Activated CD8-positive, alpha-beta memory T cell treated with anti-CD3 and anti-CD28 coated beads, Interleukin-2, amount 50 U/mL, for 1 hour (primary cell): ENCODE data around the gene ZNF148.

ENCODE experiments used
- DNase-seq: peaks from one replicate; pipeline ENCODE4 v3.0.0-alpha.2; 2020; ENCODE audit errors: extremely low read depth

ZNF148 gene

GRCh38 chr3:125229168-125229567 lies 146.0 kb downstream of the ZNF148 start:
- no peak for DNase-seq

GRCh38 chr3:125221831-125222230 lies 153.3 kb downstream of the ZNF148 start:
- DNase-seq: no peak

- no peak for DNase-seq
Observed at GRCh38 chr3:125220727-125221429, 154.2 kb downstream of the ZNF148 start.

GRCh38 chr3:125220183-125220582 lies 154.9 kb downstream of the ZNF148 start:
- no peak for DNase-seq

- DNase-seq: no peak
Observed at GRCh38 chr3:125219261-125219701, 155.8 kb downstream of the ZNF148 start.

GRCh38 chr3:125214738-125215137 lies 160.4 kb downstream of the ZNF148 start:
- DNase-seq: no peak

- DNase-seq: no peak
Observed at GRCh38 chr3:125213946-125214542, 161.1 kb downstream of the ZNF148 start.

GRCh38 chr3:125213364-125213755 lies 161.8 kb downstream of the ZNF148 start:
- no peak for DNase-seq

- DNase-seq: no peak
Observed at GRCh38 chr3:125212509-125213363, 162.4 kb downstream of the ZNF148 start, which contains the start of gene SLC12A8. Gene SLC12A8, minus strand, starts transcription at chr3:125212748. Its CDS starts 1,399 bp downstream, at chr3:125211349.

- DNase-seq: no peak
Observed at GRCh38 chr3:125212091-125212508, 163.0 kb downstream of the ZNF148 start.

- no peak for DNase-seq
Observed at GRCh38 chr3:125211523-125212090, 163.5 kb downstream of the ZNF148 start.

GRCh38 chr3:125207949-125208568 lies 167.1 kb downstream of the ZNF148 start:
- DNase-seq: no peak

- DNase-seq: no peak
Observed at GRCh38 chr3:125207507-125207906, 167.6 kb downstream of the ZNF148 start.

- no peak for DNase-seq
Observed at GRCh38 chr3:125206934-125207333, 168.2 kb downstream of the ZNF148 start.

- DNase-seq: no peak
Observed at GRCh38 chr3:125203731-125204130, 171.4 kb downstream of the ZNF148 start.

- no peak for DNase-seq
Observed at GRCh38 chr3:125202197-125202596, 172.9 kb downstream of the ZNF148 start.

- no peak for DNase-seq
Observed at GRCh38 chr3:125200731-125201139, 174.4 kb downstream of the ZNF148 start.

GRCh38 chr3:125194849-125195601 lies 180.1 kb downstream of the ZNF148 start:
- no peak for DNase-seq

- no peak for DNase-seq
Observed at GRCh38 chr3:125194061-125194848, 180.9 kb downstream of the ZNF148 start.
